Ascending aorta (tissue), 2 donors: ENCODE results near the gene MFGE8. TPM values are rescaled to one million over a fixed set of nuclear protein-coding genes. Genes with fewer than 3 reads are reported as not detected.

ENCODE experiments used
- DNase-seq, 2 donors: peaks; one replicate each; pipeline ENCODE4 v3.0.0-alpha.2; 2019; ENCODE audit warnings: low spot score in 2 of 2
- H3K27ac ChIP-seq, 2 donors: fragments of 200-600 bp; sonication (generic); one replicate each; pipeline ENCODE4 v1.5.1; 2016 to 2017; ENCODE audit warnings: mild to moderate bottlenecking in 1 of 2
- H3K27me3 ChIP-seq: fragments of 200-600 bp; sonication (generic); one replicate; pipeline ENCODE4 v1.5.1; 2017
- H3K36me3 ChIP-seq, 2 donors: fragments of 200-600 bp; sonication (generic); one replicate each; pipeline ENCODE4 v1.5.1; 2016
- H3K4me1 ChIP-seq, 2 donors: fragments of 200-600 bp; sonication (generic); one replicate each; pipeline ENCODE4 v1.5.1; 2016 to 2017; ENCODE audit warnings: mild to moderate bottlenecking in 1 of 2
- H3K4me3 ChIP-seq, 2 donors: fragments of 200-600 bp; sonication (generic); one replicate each; pipeline ENCODE4 v1.5.1; 2016 to 2017; ENCODE audit warnings: mild to moderate bottlenecking in 1 of 2
- H3K9me3 ChIP-seq, 2 donors: fragments of 200-600 bp; sonication (generic); one replicate each; pipeline ENCODE4 v1.5.1; 2016
- intact Hi-C: fragments of 100-400 bp; cut with DNase I; formaldehyde crosslinking; loops from one replicate; pipeline ENCODE4 v1.15.1; 2023
- total RNA-seq: library from RNA; depleted of rRNA; stranded (reverse); fragments of >200 nt; gene quantifications from one replicate; pipeline ENCODE4 v1.1.0, GENCODE V29; 2016
- TF ChIP-seq, protein P1 (sequence below), 3 experiments: fragments of 200-600 bp in 2 of 3; fragments of 450-650 bp in 1 of 3; sonication (generic) in 2 of 3; IDR thresholded peaks; one replicate each; pipeline ENCODE4 v1.5.1; 2016 to 2019; ENCODE audit warnings: antibody characterized with exemption in 3 of 3, mild to moderate bottlenecking in 1 of 3, moderate library complexity in 1 of 3

The MFGE8 gene
- total RNA-seq, 1 donor from 2014 or later = 1,738 TPM

DNA sequence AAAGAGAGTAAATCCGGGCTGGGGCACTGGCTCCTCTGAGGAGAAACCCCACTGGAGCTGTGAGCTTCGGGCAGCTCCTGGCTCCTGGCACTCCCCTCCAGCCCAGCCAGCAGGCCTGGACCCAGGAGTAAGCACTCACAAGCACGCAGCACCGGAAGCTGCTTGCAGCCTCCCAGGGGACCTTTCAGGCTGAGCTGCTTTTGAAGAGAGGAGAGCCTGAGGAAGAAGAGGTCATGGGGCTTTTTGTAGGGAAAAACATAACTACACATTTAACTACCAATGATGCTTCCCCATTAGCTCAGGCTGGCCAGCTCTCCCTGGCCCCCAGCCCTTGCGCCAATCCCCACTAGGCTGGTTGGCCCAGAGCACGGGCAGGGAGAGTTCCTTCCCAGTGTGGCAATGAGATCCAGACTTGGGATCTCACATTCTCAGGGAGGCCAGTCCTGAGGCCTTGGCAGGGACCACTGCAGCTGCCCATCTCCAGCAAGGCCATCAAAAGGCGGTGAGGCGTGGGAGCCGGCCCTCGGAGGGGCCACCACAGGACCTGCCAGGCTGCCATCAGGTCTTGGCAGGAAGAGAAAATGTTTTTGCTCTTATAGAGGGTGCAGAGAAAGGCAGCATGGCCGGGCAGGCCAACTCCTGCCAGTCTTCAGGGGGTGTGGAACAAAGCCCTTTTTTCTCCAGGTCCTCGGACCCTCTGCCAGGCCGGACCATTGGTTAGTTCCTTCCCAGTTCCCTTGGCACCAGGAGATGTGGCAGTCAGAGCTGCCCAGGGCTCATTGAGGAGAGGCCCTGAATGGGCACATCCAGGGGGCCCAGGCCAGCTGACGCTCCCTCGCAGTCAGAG is 41.5 kb upstream of the MFGE8 start:
- Histone ChIP-seq H3K27me3 (no peaks in the 10 kb centered on the region), H3K4me3 (no peak overlapping the region), H3K27ac (peak overlapping the region; percentile 85 to 95), H3K4me1 (peaks cover 0 to 7% of the 10 kb centered on the region in 2 donors), H3K36me3 (no peaks in the 10 kb centered on the region), H3K9me3 (no peaks in the 10 kb centered on the region)
- TF ChIP-seq, protein P1, sequence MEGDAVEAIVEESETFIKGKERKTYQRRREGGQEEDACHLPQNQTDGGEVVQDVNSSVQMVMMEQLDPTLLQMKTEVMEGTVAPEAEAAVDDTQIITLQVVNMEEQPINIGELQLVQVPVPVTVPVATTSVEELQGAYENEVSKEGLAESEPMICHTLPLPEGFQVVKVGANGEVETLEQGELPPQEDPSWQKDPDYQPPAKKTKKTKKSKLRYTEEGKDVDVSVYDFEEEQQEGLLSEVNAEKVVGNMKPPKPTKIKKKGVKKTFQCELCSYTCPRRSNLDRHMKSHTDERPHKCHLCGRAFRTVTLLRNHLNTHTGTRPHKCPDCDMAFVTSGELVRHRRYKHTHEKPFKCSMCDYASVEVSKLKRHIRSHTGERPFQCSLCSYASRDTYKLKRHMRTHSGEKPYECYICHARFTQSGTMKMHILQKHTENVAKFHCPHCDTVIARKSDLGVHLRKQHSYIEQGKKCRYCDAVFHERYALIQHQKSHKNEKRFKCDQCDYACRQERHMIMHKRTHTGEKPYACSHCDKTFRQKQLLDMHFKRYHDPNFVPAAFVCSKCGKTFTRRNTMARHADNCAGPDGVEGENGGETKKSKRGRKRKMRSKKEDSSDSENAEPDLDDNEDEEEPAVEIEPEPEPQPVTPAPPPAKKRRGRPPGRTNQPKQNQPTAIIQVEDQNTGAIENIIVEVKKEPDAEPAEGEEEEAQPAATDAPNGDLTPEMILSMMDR (IDR thresholded peaks at IDR 0.05) = no peak
- intact Hi-C loops = loop anchor here (2.0 kb wide), 1 partner anchor 36 kb away; no protein-coding TSS in a partner anchor
- DNase-seq = peak; percentile 65 to 90

DNA sequence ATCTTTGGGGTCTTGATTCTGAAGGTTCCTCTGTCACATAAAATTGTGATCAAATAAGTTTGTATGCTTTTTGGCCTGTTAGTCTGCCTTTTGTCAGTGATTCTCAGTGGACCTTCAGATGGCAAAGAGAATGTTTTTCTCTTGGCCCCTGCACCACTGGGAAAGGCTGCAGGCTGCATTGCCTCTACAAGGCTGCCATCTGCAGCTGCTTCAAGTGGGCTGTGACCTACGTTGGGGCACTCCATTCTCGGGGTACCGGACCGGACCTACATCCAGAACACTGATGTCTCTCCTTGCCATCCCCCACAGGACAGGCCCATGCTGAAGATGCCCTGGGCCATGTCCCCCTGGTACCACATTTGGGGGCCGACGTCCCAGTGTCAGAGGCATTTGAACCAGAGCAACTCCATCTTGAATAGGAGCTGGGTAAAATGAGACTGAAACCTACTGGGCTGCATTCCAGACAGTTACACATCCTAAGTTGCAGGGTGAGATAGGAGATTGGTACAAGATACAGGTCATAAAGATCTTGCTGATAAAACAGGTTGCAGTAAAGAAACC is 37.5 kb upstream of the MFGE8 start:
- H3K27me3 ChIP-seq = no peaks in the 10 kb centered on the region
- H3K4me1 ChIP-seq = peaks cover 0 to 7% of the 10 kb centered on the region in 2 donors
- no peaks in the 10 kb centered on the region for H3K9me3 ChIP-seq
- intact Hi-C loops = no loop called here
- no peaks in the 10 kb centered on the region for H3K36me3 ChIP-seq
- DNase-seq = no peak
- no peak overlapping the region for H3K27ac ChIP-seq
- TF ChIP-seq, protein P1 (IDR thresholded peaks at IDR 0.05) = no peak
- H3K4me3 ChIP-seq = no peak overlapping the region

DNA sequence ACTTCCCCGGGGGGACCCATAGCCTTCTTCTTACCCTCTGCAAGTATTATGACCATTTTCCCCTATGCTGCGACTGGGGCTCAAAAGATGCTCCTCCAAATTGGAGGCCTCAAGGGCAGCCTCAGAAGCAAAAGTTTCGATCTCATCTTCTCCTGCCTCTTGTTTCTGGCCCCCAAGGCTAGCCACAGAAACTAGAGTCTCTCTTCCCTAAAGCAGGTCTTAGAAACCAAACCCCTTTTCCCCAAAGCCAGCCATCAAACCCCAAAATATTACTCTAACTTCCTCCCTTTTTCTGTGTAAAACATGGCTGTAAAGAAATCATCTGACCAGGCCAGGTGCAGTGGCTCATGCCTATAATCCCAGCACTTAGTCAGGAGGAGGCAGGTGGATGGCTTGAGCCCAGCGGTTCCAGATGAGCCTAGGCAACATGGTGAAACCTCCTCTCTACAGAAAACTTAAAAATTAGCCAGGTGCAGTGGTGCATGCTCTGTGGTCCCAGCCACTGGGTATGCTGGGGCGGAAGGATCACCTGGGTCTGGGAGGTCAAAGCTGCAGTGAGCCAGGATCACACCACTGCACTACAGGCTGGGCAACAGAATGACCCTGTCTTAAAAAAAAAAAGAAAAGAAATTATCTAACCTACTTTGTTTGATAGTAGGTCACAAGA is 36.7 kb upstream of the MFGE8 start:
- Histone ChIP-seq H3K9me3 (no peaks in the 10 kb centered on the region), H3K4me3 (no peak overlapping the region), H3K4me1 (peaks cover 0 to 3% of the 10 kb centered on the region in 2 donors), H3K27ac (no peak overlapping the region), H3K36me3 (no peaks in the 10 kb centered on the region), H3K27me3 (no peaks in the 10 kb centered on the region)
- intact Hi-C loops = no loop called here
- DNase-seq = no peak
- TF ChIP-seq, protein P1 (IDR thresholded peaks at IDR 0.05) = no peak

DNA sequence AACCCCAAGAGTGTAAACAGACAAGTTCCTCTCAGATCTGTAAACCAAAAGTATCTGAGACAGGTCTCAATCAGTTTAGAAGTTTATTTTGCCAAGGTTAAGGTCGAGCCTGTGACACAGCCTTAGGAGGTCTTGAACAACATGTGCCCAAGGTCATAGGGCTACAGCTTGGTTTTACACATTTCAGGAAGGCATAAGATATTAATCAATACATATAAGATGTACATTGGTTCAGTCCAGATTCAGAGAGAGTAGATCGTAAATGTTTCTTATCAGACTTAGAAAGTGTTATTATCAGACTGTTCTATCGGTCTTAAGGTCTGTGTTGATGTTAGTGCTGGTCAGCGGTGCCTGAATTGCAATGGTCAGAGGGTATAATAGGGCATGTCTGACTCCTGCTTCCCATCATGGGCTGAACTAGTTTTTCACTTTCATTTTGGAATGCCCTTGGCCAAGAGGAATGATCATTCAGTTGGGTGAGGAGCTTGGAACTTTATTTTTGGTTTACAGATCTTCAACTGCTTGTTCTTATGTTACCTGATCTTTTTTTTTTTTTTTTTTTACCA is 27.0 kb upstream of the MFGE8 start:
- H3K27me3 ChIP-seq = no peaks in the 10 kb centered on the region
- TF ChIP-seq, protein P1 (IDR thresholded peaks at IDR 0.05) = no peak
- H3K27ac ChIP-seq = no peak overlapping the region
- DNase-seq = no peak
- no peaks in the 10 kb centered on the region for H3K4me1 ChIP-seq
- H3K9me3 ChIP-seq = no peaks in the 10 kb centered on the region
- no peaks in the 10 kb centered on the region for H3K36me3 ChIP-seq
- no peak overlapping the region for H3K4me3 ChIP-seq
- intact Hi-C loops = no loop called here

DNA sequence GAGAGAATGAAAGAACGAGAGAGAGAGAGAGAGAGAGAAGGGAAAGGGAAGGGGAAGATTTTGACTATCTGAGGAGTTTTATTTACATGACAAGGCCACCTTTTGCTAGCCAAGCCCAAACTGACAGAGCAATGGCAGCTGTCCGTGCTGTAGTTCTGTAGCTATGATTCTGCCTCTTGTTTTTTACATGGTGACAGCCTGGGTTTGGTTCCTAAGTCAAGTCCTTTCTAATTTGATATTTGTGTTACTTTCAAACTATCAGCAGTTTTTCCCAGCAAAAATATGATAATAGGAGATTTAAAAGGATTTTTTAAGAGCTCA is 26.3 kb upstream of the MFGE8 start:
- intact Hi-C loops = no loop called here
- TF ChIP-seq, protein P1 (IDR thresholded peaks at IDR 0.05) = no peak
- Histone ChIP-seq H3K4me3 (no peak overlapping the region), H3K27ac (no peak overlapping the region), H3K4me1 (no peaks in the 10 kb centered on the region), H3K9me3 (no peaks in the 10 kb centered on the region), H3K27me3 (no peaks in the 10 kb centered on the region), H3K36me3 (no peaks in the 10 kb centered on the region)
- DNase-seq = no peak
